HFF-Myc (cell line): ENCODE data around the gene PDE4D.
"Not testable (repeated sequence)": the region's sequence is repeated elsewhere in the genome, so short reads cannot be mapped to it uniquely, and the experiment has no call there.

Source experiments
- DNase-seq: peaks from one replicate; pipeline ENCODE4 v3.0.0-alpha.2; 2011; ENCODE audit warnings: low read depth; ENCODE audit errors: extremely low read depth
- H3K4me3 ChIP-seq: replicated peaks from 2 replicates; pipeline ENCODE4 v1.5.1; 2011; ENCODE audit warnings: low read depth, mild to moderate bottlenecking, control low read depth, low read length
- CTCF ChIP-seq: IDR thresholded peaks from 2 replicates; pipeline ENCODE4 v1.5.1; 2012; ENCODE audit warnings: mild to moderate bottlenecking, low read depth, low read length, control low read depth; ENCODE audit errors: missing control alignments

The PDE4D gene

DNA sequence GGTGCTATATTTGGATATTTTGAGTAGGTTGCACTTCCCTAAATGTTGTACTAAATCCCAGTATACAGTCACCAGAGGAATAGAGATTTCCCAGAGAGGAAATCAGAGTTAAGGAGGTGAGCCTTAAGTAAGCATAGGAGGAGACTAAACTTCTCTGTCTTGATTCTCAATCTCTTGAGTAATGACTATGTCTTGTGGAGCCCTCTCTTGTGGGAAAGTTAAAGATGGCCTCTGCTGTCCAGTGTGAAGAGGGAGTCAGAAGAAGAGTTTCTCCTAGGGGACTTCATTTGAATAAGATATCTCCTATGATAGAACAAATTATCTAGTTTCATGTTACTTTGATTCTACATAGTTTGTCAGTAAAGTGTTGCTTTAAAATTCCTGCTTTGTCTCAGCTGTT lies 502.5 kb downstream of the PDE4D start:
- H3K4me3 ChIP-seq = no peak overlapping the region
- DNase-seq = no peak
- no peak for TF ChIP-seq CTCF

DNA sequence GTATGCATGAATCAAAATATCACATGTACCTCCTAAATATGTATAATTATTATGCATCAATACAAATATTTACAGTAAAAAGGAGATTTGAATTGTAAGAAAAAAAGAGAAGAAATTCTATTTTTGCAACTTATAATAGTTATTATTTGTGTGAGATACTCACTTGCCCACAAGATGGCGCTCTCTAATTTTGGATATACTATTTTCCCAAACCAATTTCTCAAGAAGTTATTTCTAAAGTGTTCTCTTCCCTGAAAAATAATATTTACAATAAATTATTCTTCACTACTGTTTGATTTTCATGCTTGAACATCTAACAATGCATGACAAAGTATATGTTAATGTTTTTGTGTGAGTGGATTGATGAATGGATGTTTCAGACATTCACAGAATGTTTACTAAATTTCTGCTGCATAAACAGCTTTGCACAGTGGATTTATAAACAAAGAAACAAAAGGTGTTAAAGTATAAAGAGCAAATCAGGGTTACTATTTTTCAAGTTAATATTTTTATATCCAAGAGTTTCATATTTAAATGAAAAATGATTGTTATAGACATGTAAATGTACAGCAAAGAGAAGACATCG lies 503.4 kb downstream of the PDE4D start:
- peak; percentile 19 for DNase-seq
- no peak overlapping the region for H3K4me3 ChIP-seq

GRCh38 chr5:59387127-59387526 lies 506.4 kb downstream of the PDE4D start:
- no peak overlapping the region for H3K4me3 ChIP-seq
- DNase-seq = no peak
- no peak for TF ChIP-seq CTCF

More for the DNA sequence above, 503.4 kb downstream of the PDE4D start:
- TF ChIP-seq CTCF = peak; percentile 28

DNA sequence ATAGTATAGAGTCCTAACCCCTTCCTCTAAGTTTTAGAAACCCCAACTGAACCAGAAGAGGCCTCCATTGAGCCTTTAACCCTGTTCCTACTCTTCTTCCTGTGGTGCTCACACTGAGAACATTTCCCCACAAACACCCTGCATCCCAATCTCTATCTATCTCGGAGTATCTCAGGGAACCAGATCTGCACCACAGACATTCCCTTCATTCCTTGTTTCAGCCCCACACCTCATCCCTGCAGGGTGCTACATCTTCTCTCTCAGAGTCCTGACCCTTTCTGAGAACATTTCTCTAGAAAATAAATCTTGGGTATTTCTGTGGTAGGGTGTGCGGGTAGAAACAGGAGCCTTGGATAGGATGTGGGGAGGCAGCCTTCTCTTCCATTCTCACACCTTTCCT lies 507.8 kb downstream of the PDE4D start:
- DNase-seq = no peak

DNA sequence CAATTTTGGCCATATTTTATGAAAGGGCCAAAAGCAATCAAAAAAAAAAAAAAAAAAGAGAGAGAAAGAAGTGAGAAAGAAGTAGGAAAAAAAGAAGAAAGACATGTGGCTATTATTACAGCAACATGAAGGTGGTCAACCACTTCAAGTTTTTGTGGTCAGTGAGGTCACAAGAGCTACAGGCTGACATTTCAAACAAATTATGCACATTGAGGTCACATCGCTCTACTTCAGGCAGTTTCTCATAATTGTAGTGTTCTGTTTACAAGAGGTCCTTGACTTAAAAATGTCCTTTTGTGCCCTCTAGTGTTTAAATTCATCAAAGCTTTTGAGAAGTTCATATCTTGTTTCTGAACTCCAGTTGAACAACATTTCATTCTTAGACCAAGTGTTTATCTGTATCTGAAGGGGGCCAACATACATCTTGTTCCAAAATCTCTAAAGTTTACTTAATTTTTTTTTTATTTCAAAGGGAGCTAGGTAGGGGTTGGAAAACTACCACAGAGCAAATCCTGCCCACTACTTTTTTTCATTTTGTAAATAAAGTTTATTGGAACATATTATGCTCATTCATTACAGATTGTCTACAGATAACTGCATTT lies 513.1 kb downstream of the PDE4D start:
- DNase-seq = peak; percentile 92
- TF ChIP-seq CTCF = no peak
- no peak overlapping the region for H3K4me3 ChIP-seq

More for the DNA sequence above, 507.8 kb downstream of the PDE4D start:
- H3K4me3 ChIP-seq = no peak overlapping the region
- no peak for TF ChIP-seq CTCF

GRCh38 chr5:59374036-59374435 lies 519.5 kb downstream of the PDE4D start:
- DNase-seq, H3K4me3 ChIP-seq: not testable (repeated sequence)

- TF ChIP-seq CTCF = no peak
- no peak for DNase-seq
- no peak overlapping the region for H3K4me3 ChIP-seq
Measured at GRCh38 chr5:59371525-59372127, 521.9 kb downstream of the PDE4D start.
